Smooth muscle cell of trachea (primary cell): Measurements from ENCODE around the gene GLP1R. TPM values are rescaled to one million over a fixed set of nuclear protein-coding genes. Genes with fewer than 3 reads are reported as not detected.

Source experiments
- total RNA-seq: library from RNA; depleted of rRNA; stranded (reverse); fragments of >200 nt; gene quantifications from 2 replicates; pipeline ENCODE4 v1.2.1, GENCODE V29; 2014

The GLP1R gene
- not detected in 2 replicates for total RNA-seq

DNA sequence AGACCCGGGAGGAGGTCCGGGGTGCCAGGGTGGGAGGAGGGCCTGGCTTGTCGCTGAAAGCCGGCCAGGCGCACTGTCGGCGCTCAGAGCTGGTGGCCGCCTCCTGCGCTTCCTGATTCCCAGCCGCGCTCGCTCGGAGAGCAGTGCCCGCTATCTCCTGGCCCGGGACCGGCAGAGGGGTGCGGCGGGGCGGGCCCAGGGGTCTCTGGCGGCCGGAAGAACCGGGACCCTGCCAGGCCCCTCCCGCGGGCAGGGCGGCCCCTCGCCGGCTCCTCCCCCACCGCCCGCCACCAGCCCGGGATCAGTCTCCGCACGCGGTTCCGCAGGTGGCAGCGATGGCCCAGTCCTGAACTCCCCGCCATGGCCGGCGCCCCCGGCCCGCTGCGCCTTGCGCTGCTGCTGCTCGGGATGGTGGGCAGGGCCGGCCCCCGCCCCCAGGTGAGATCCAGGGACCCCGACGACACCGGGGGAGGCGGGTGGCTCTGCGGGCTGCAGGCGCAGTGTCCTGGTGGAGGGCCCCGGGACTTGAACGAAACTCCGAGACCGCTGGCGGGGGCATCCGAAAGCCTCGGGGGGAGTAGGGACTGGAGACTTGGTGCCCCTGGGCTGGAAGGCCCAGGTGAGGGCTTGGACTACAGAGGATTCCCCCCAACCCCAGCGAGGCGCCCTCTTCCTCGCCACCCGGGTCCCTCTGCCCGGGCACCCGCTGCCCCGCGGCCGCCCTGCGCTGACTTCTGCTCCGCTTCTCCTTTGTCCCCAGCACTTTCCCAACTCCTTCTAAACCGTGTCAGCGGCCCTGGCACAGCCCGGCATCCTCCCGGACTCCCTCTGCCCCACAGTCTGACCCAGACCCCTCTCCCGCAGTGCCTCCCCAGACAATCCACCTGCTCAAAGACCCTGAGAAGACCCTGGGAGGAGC, at the start of gene GLP1R:
GLP1R (plus strand) TSS at position 301 of the 919 bp plus-strand sequence; CDS start at position 361, 60 bp downstream.

DNA sequence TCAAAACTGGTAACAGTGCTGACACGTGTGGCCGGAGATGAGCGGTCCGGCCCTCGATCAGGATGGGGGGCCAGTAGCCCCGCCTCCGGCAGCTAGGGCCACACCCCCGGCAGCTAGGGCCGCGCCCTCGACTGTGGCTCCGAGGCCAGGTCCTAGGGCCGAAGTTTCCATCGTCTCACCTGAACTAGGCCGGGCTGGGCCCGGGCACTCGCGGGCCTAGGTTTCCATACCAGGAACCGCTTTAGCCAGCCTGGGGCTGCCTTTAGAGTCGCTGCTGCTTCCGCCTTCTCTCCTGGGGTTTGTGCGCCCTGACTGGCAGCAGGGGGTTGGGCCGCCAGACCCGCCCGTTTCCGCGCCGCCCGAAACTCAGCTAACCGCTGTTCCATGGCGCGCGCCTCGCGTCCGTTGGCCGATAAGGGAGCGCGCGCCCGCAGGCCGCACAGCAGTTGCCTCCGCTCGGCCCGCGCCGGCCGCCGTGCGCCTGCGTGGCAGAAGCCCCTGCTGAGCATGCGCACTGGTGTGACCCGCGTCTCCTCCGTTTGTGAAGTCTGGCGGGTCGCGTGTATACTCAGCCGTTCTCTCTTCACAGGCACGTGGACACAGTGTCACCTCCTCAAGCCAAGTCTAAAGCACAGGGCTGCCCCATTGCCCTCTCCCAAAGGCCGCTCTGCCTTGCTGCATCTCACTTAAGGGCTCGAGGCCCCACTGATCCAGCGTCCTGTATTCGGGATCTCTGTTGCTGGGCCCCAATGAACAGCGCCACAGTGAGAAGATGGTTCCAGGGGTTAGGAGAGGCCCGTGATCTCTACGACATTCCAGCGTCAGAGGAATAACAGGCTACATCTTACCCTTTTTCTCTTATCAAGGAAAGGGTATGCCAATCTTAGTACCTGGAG, 66.4 kb downstream of the GLP1R start, which contains the start of gene SAYSD1:
SAYSD1 (minus strand) TSS at position 483 of the 896 bp plus-strand sequence; CDS start at position 386, 97 bp downstream.

Other genes with a start within 250 kb of the GLP1R start
- gene SAYSD1, start 66.4 kb downstream of the GLP1R start, total RNA-seq, result 14.2 and 15.1 TPM in 2 replicates
- gene KCNK5, start 180.7 kb downstream of the GLP1R start, total RNA-seq, result not detected in 2 replicates